ENCODE results near the gene DPYD.
"Not testable (repeated sequence)": the region's sequence is repeated elsewhere in the genome, so short reads cannot be mapped to it uniquely, and the experiment has no call there.

DPYD gene

GRCh38 chr1:97231354-97231753 lies 689.5 kb downstream of the DPYD start:
- not testable (repeated sequence) for H4K91ac ChIP-seq (ENCODE audit: low read depth, low read length, poor library complexity); H3K79me1 ChIP-seq (ENCODE audit: low read depth, low read length); H4K8ac ChIP-seq (ENCODE audit: low read depth, low read length); H3K4me2 ChIP-seq (ENCODE audit: insufficient read depth, low read length, poor library complexity, severe bottlenecking); H2BK15ac ChIP-seq (ENCODE audit: low read length); H3K27ac ChIP-seq (replicated peaks; ENCODE audit: low read length); H3K4me3 ChIP-seq (ENCODE audit: low read length in 2 of 2); H3K23ac ChIP-seq (ENCODE audit: low read depth, low read length, poor library complexity); DNase-seq (ENCODE audit: low spot score); H2AFZ ChIP-seq (ENCODE audit: low read length); H2BK12ac ChIP-seq (ENCODE audit: low read length); H3K36me3 ChIP-seq (replicated peaks in 1 of 2; ENCODE audit: control insufficient read depth in 2 of 2, insufficient read depth in 2 of 2, low read length in 2 of 2); H2AK5ac ChIP-seq (ENCODE audit: low read depth, low read length); H3K14ac ChIP-seq (ENCODE audit: low read length); H3K27me3 ChIP-seq (ENCODE audit: control insufficient read depth in 3 of 3, insufficient read depth in 3 of 3, low read depth in 1 of 3, low read length in 3 of 3); H3K4me1 ChIP-seq (ENCODE audit: control insufficient read depth in 2 of 2, insufficient read depth in 1 of 2, low read depth in 1 of 2, low read length in 2 of 2); H2BK120ac ChIP-seq (ENCODE audit: low read depth, low read length); H3K9ac ChIP-seq (ENCODE audit: low read depth, low read length, poor library complexity); H3K18ac ChIP-seq (ENCODE audit: low read length); H3K4ac ChIP-seq (ENCODE audit: low read length); H2BK5ac ChIP-seq (ENCODE audit: low read length); H3K9me3 ChIP-seq (replicated peaks in 1 of 2; ENCODE audit: control insufficient read depth in 2 of 2, insufficient read depth in 1 of 2, low read depth in 1 of 2, low read length in 2 of 2)
- no CpG with 5 or more reads among the region's 2 CpGs for WGBS, 2 donors (ENCODE audit: extremely low coverage in 2 of 2, insufficient read length in 2 of 2, insufficient replicate concordance in 1 of 2)

- Histone ChIP-seq H3K4me2 (ENCODE audit: insufficient read depth, low read length, poor library complexity, severe bottlenecking) (no peak overlapping the region), H3K9ac (ENCODE audit: low read depth, low read length, poor library complexity) (no peak overlapping the region), H4K8ac (ENCODE audit: low read depth, low read length) (no peak overlapping the region), H3K4me3 (ENCODE audit: low read length in 2 of 2) (no peak overlapping the region), H2BK12ac (ENCODE audit: low read length) (no peak overlapping the region), H3K4ac (ENCODE audit: low read length) (no peak overlapping the region), H3K36me3 (replicated peaks in 1 of 2; ENCODE audit: control insufficient read depth in 2 of 2, insufficient read depth in 2 of 2, low read length in 2 of 2) (no peaks in the 10 kb centered on the region), H2BK15ac (ENCODE audit: low read length) (no peak overlapping the region), H3K27me3 (ENCODE audit: control insufficient read depth in 3 of 3, insufficient read depth in 3 of 3, low read depth in 1 of 3, low read length in 3 of 3) (no peaks in the 10 kb centered on the region), H3K79me1 (ENCODE audit: low read depth, low read length) (no peaks in the 10 kb centered on the region), H3K23ac (ENCODE audit: low read depth, low read length, poor library complexity) (no peak overlapping the region), H2AFZ (ENCODE audit: low read length) (no peak overlapping the region), H2BK5ac (ENCODE audit: low read length) (no peak overlapping the region), H3K27ac (replicated peaks; ENCODE audit: low read length) (no peak overlapping the region), H2BK120ac (ENCODE audit: low read depth, low read length) (no peak overlapping the region), H3K14ac (ENCODE audit: low read length) (no peak overlapping the region), H3K9me3 (replicated peaks in 1 of 2; ENCODE audit: control insufficient read depth in 2 of 2, insufficient read depth in 1 of 2, low read depth in 1 of 2, low read length in 2 of 2) (no peaks in the 10 kb centered on the region), H3K18ac (ENCODE audit: low read length) (no peak overlapping the region), H4K91ac (ENCODE audit: low read depth, low read length, poor library complexity) (no peak overlapping the region), H3K4me1 (ENCODE audit: control insufficient read depth in 2 of 2, insufficient read depth in 1 of 2, low read depth in 1 of 2, low read length in 2 of 2) (no peaks in the 10 kb centered on the region), H2AK5ac (ENCODE audit: low read depth, low read length) (no peak overlapping the region)
- DNase-seq (ENCODE audit: low spot score): no peak
- WGBS, 2 donors (ENCODE audit: extremely low coverage in 2 of 2, insufficient read length in 2 of 2, insufficient replicate concordance in 1 of 2): no CpG with 5 or more reads among the region's 2 CpGs
Measured at GRCh38 chr1:97212671-97213070, 708.2 kb downstream of the DPYD start.

GRCh38 chr1:97210307-97210706 lies 710.5 kb downstream of the DPYD start:
- Histone ChIP-seq H3K23ac (ENCODE audit: low read depth, low read length, poor library complexity) (no peak overlapping the region), H3K18ac (ENCODE audit: low read length) (no peak overlapping the region), H2BK15ac (ENCODE audit: low read length) (no peak overlapping the region), H2BK120ac (ENCODE audit: low read depth, low read length) (no peak overlapping the region), H3K9ac (ENCODE audit: low read depth, low read length, poor library complexity) (no peak overlapping the region), H3K4me1 (ENCODE audit: control insufficient read depth in 2 of 2, insufficient read depth in 1 of 2, low read depth in 1 of 2, low read length in 2 of 2) (no peaks in the 10 kb centered on the region), H3K4me3 (ENCODE audit: low read length in 2 of 2) (no peak overlapping the region), H2AFZ (ENCODE audit: low read length) (no peak overlapping the region), H3K9me3 (replicated peaks in 1 of 2; ENCODE audit: control insufficient read depth in 2 of 2, insufficient read depth in 1 of 2, low read depth in 1 of 2, low read length in 2 of 2) (no peaks in the 10 kb centered on the region), H4K8ac (ENCODE audit: low read depth, low read length) (no peak overlapping the region), H3K79me1 (ENCODE audit: low read depth, low read length) (no peaks in the 10 kb centered on the region), H3K14ac (ENCODE audit: low read length) (no peak overlapping the region), H2BK5ac (ENCODE audit: low read length) (no peak overlapping the region), H3K4ac (ENCODE audit: low read length) (no peak overlapping the region), H4K91ac (ENCODE audit: low read depth, low read length, poor library complexity) (no peak overlapping the region), H3K4me2 (ENCODE audit: insufficient read depth, low read length, poor library complexity, severe bottlenecking) (no peak overlapping the region), H3K36me3 (replicated peaks in 1 of 2; ENCODE audit: control insufficient read depth in 2 of 2, insufficient read depth in 2 of 2, low read length in 2 of 2) (no peaks in the 10 kb centered on the region), H3K27me3 (ENCODE audit: control insufficient read depth in 3 of 3, insufficient read depth in 3 of 3, low read depth in 1 of 3, low read length in 3 of 3) (no peaks in the 10 kb centered on the region), H2BK12ac (ENCODE audit: low read length) (no peak overlapping the region), H3K27ac (replicated peaks; ENCODE audit: low read length) (no peak overlapping the region), H2AK5ac (ENCODE audit: low read depth, low read length) (no peak overlapping the region)
- DNase-seq (ENCODE audit: low spot score): no peak
- no CpG with 5 or more reads among the region's 1 CpG for WGBS, 2 donors (ENCODE audit: extremely low coverage in 2 of 2, insufficient read length in 2 of 2, insufficient replicate concordance in 1 of 2)

GRCh38 chr1:97209381-97209957 lies 711.4 kb downstream of the DPYD start:
- no CpG with 5 or more reads among the region's 3 CpGs for WGBS, 2 donors (ENCODE audit: extremely low coverage in 2 of 2, insufficient read length in 2 of 2, insufficient replicate concordance in 1 of 2)
- H3K14ac ChIP-seq (ENCODE audit: low read length): no peak overlapping the region

More at GRCh38 chr1:97209381-97209957, 711.4 kb downstream of the DPYD start:
- Histone ChIP-seq H3K9ac (ENCODE audit: low read depth, low read length, poor library complexity) (no peak overlapping the region), H2AFZ (ENCODE audit: low read length) (no peak overlapping the region), H4K91ac (ENCODE audit: low read depth, low read length, poor library complexity) (no peak overlapping the region), H3K36me3 (replicated peaks in 1 of 2; ENCODE audit: control insufficient read depth in 2 of 2, insufficient read depth in 2 of 2, low read length in 2 of 2) (no peaks in the 10 kb centered on the region), H2BK15ac (ENCODE audit: low read length) (no peak overlapping the region), H3K27ac (replicated peaks; ENCODE audit: low read length) (no peak overlapping the region), H3K23ac (ENCODE audit: low read depth, low read length, poor library complexity) (no peak overlapping the region), H3K79me1 (ENCODE audit: low read depth, low read length) (no peaks in the 10 kb centered on the region), H2AK5ac (ENCODE audit: low read depth, low read length) (no peak overlapping the region), H3K4me1 (ENCODE audit: control insufficient read depth in 2 of 2, insufficient read depth in 1 of 2, low read depth in 1 of 2, low read length in 2 of 2) (no peaks in the 10 kb centered on the region), H3K4me2 (ENCODE audit: insufficient read depth, low read length, poor library complexity, severe bottlenecking) (no peak overlapping the region), H2BK12ac (ENCODE audit: low read length) (no peak overlapping the region), H4K8ac (ENCODE audit: low read depth, low read length) (no peak overlapping the region), H3K4ac (ENCODE audit: low read length) (no peak overlapping the region), H3K4me3 (ENCODE audit: low read length in 2 of 2) (no peak overlapping the region), H3K27me3 (ENCODE audit: control insufficient read depth in 3 of 3, insufficient read depth in 3 of 3, low read depth in 1 of 3, low read length in 3 of 3) (no peaks in the 10 kb centered on the region), H2BK120ac (ENCODE audit: low read depth, low read length) (no peak overlapping the region), H3K18ac (ENCODE audit: low read length) (no peak overlapping the region), H2BK5ac (ENCODE audit: low read length) (no peak overlapping the region), H3K9me3 (replicated peaks in 1 of 2; ENCODE audit: control insufficient read depth in 2 of 2, insufficient read depth in 1 of 2, low read depth in 1 of 2, low read length in 2 of 2) (no peaks in the 10 kb centered on the region)
- no peak for DNase-seq (ENCODE audit: low spot score)

Data from neuronal stem cell (in vitro differentiated cells).